Fibroblast of skin of abdomen (primary cell): ENCODE results near the gene CAMSAP2.
"Not testable (repeated sequence)": the region's sequence is repeated elsewhere in the genome, so short reads cannot be mapped to it uniquely, and the experiment has no call there.

Source experiments
- DNase-seq: peaks from one replicate; pipeline ENCODE4 v3.0.0-alpha.2; 2013

Gene CAMSAP2

GRCh38 chr1:200784576-200784975 is 45.9 kb downstream of the CAMSAP2 start:
- peak; percentile 41 for DNase-seq

DNA sequence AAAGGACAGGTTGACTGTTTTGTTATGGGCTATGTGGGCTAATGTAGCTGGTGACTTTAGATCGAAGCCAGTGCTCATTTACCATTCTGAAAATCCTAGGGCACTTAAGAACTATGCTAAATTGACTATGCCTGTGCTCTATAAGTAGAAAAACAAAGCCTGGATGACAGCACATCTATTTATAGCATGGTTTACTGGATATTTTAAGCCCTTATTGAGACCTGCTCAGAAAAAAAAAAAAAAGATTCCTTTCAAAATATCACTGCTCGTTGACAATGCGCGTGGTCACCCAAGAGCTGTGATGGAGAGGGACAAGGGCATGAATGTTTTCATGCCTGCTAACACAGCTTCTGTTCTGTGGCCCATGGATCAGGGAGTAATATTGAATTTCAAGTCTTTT is 48.1 kb downstream of the CAMSAP2 start:
- DNase-seq, result no peak

DNA sequence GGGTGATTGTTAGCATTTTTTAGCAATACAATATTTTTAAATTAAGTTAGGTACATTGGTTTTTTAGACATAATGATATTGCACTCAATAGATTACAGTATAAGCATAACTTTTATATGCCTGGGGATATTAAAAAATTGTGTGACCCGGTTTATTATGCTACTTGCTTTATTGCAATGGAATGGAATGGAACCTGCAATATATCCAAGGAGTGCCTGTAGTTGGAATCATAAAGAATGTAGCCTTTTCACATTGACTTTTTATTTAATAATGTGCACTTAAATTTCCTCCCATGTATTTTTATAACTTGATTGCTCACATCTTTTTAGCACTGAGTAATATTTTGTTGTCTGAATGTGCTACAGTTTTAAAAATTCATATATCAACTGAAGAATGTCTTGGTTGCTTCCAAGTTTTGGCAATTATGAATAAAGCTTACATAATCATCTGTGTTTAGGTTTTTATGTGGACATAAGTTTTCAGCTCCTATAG is 49.2 kb downstream of the CAMSAP2 start:
- no peak for DNase-seq

GRCh38 chr1:200791012-200791411 is 52.3 kb downstream of the CAMSAP2 start:
- DNase-seq, result not testable (repeated sequence)

DNA sequence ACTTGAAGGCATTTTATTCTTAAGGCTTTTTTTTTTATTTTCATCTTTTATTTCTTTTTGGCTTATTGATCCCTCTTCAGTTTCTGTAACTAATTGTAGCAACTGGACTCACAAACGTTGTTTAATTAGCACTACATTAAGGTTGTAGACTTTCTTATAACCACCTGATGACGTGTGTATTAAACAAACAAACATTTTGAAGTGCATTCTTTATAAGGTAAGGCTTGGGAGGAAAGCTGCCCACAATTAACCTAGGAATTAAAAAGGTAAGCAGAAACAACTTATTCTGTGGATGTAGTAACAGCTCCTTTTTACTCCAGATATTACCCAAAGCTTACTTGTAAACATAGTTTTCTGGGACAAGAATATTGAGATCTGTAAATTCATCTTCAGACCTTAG is 55.0 kb downstream of the CAMSAP2 start:
- no peak for DNase-seq

GRCh38 chr1:200794506-200795065 is 55.9 kb downstream of the CAMSAP2 start:
- DNase-seq, result no peak

- peak; percentile 48 for DNase-seq
Measured at GRCh38 chr1:200795156-200795555, 56.5 kb downstream of the CAMSAP2 start.

GRCh38 chr1:200802042-200802441 is 63.3 kb downstream of the CAMSAP2 start:
- DNase-seq, result no peak

GRCh38 chr1:200802865-200803512 is 64.3 kb downstream of the CAMSAP2 start:
- DNase-seq, result peak; percentile 77

DNA sequence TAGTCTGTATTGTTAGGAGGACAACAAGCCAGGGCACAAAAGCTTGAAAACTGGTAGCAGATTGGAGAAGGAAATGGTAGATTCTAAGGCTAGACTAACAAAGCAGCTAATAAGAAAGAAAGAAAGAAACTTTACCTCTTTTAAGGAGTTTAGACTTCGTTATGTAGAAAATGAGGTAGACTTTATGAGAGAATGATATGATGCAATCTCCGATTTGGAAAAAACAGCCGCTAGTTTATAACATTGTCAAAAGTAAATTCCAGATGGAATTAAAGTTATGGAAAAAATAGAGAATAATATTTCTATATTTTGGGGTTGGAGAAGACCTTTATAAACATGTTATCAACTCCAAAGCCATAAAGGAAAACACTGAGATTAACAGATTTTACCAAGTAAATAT is 67.0 kb downstream of the CAMSAP2 start:
- no peak for DNase-seq

- no peak for DNase-seq
Measured at GRCh38 chr1:200808846-200809245, 70.2 kb downstream of the CAMSAP2 start.

GRCh38 chr1:200811704-200812103 is 73.0 kb downstream of the CAMSAP2 start:
- no peak for DNase-seq

GRCh38 chr1:200816624-200817224 is 78.0 kb downstream of the CAMSAP2 start:
- DNase-seq, result not testable (repeated sequence)

- DNase-seq, result no peak
Measured at GRCh38 chr1:200818248-200818647, 79.6 kb downstream of the CAMSAP2 start.

DNA sequence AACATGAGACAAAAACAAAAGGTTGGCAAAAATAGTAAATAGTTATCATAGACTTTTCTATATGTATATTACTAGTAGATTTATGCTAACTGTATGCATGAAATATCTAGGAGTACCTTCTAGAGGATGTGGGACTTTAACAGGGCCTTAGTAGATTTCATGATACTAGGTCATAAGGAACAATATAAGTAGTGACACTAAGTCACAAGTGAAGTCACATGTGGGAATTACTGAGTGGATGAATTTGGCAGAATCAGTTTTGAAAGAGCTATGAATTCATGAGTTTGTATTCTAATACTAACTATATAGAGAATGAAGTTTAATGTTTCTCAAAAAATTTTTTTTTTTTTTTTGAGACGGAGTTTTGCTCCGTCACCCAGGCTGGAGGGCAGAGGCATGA is 81.0 kb downstream of the CAMSAP2 start:
- no peak for DNase-seq

DNA sequence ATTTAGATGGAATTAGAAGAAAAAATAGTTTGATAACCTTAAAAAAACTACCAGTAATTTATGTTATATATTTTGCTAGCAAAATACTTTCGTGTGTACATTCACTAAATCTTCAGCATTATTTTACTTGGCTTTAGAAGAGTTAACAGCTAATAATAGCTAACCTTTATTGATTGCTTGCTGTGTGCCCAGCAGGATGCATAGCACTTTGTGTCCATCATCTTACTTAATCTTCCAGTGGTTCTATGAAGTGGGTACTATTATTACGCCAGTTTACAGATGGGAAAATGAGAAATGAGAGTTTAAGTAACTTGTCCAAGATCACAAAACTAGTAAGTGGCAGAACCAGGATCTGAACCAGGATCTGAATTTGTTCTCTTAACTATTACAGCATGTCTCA is 92.4 kb downstream of the CAMSAP2 start:
- no peak for DNase-seq

DNA sequence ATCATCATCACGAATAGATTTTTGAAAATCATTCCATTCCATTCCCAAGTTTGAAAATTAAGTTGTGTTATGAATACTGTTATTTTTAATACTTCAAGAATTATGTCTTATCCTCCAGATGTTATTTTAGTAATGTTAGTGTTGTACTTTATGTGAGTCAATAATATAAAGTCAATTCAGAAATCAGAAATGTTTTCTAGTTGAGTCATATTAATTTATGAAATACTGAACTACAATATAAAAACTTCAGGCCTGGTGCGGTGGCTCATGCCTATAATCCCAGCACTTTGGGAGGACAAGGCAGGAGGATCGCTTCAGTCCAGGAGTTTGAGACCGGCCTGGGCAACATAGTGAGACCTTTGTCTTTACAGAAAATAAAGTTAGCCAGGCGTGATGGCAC is 95.7 kb downstream of the CAMSAP2 start:
- DNase-seq, result no peak

DNA sequence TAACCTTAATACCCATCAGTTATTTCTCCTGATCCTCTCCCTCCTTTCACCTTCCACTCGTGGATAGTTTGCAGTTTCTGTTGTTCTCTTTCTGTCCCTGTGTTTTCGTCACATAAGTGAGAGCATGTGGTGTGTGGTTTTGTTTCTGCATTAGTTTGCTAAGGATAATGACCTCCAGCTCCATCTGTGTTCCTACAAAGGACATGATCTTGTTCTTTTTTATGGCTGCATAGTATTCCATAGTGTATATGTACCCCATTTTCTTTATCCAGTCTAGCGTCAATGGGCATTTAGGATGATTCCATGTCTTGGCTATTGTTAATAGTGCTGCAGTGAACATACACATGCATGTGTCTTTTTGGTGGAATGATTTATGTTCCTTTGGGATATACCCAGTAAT is 97.5 kb downstream of the CAMSAP2 start:
- no peak for DNase-seq

DNA sequence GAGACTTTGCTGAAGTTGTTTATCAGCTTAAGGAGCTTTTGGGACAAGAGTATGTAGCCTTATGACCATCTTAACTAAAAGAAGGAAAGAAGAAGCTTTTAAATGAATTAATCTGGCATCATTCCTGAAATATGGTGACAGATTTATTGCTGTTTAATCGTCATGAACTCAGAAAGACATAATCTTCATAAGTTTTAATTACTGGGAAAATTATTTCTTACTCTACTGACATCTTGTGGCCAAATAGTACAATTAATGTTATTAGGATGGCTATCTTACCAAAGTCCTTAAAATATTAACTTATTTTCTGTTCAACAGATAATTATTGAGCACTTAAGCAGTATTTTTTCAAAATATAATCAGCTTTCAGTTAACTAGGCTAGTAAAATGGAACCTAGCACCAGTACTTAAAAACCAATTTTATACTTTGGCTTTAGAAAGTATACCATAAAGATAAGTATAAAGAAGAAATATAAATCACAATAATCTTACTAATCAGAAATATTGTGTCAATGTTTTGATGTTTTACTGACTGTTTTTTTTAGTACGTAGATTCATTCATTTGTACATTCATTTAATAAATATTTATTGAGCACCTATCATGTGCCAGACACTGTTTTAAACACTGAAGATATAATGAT is 99.4 kb downstream of the CAMSAP2 start:
- DNase-seq, result peak; percentile 59

DNA sequence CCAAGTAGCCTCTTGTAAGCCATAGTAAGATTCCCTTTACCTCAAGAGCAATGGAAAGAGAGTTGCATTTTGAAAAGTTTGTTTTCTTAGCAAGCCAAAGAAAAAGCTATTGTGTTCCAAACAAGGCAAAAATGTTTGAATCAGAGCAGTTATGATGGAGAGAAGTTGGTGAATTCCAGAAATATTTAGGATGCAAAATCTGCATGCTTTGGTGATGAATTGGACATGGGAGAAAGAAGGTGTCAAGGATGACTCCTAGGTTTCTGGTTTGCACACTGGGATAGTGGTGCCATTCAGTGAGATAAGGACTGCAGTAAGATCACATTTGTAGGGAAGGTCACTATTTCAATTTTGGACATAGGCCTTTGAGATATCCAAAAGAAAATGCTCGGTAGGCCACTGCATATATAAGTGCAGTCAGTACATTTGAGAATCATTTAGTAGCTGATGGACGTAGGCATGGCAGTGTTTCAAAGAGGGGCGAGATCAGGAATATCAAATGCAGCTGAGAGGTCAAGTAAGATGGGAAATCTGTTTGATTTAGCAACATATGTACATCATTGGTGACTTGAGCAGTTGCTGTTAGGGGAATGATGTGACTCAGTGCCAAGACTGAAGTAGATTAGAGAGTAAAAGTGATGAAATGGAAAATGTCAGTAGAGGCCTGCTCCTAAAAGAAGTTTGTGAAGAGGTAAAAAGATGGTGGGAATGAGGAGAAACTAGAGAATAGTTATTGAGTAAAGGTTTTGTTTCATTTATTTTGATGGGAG is 100.2 kb downstream of the CAMSAP2 start:
- DNase-seq, result peak; percentile 69

DNA sequence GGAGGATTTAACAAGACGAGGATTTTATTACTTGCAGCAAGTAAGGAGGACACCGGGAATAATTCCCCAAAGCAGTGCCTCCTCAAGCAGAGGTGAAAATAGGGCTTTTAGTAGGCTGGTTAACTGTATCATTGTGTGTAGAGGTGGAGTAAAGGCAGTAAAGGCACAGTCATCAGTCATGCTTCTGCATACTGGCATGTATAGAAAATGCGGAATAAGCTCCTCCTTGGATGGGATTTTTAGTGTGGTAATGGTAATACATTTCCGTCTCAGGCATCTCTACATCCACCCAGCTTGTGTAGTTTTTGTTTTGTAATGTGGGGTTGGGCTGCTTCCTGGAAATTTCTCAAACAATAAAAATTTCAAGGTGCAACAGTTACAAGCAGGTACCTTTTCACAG is 106.7 kb downstream of the CAMSAP2 start:
- no peak for DNase-seq

- DNase-seq, result no peak
Measured at GRCh38 chr1:200846398-200846797, 107.7 kb downstream of the CAMSAP2 start.

DNA sequence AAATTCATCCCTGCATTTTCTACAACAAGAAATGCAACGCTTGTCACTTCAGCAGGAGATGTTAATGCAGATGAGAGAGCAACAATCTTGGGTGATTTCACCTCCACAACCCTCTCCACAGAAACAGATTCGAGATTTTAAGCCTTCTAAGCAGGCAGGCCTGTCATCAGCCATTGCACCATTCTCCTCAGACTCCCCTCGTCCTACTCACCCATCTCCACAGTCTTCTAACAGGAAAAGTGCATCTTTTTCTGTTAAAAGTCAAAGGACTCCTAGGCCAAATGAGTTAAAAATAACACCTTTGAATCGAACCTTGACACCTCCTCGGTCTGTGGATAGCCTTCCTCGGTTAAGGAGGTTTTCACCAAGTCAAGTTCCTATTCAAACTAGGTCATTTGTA is 110.7 kb downstream of the CAMSAP2 start:
- DNase-seq, result no peak
